Measurements from ENCODE around the gene TOPBP1.

Gene TOPBP1

DNA sequence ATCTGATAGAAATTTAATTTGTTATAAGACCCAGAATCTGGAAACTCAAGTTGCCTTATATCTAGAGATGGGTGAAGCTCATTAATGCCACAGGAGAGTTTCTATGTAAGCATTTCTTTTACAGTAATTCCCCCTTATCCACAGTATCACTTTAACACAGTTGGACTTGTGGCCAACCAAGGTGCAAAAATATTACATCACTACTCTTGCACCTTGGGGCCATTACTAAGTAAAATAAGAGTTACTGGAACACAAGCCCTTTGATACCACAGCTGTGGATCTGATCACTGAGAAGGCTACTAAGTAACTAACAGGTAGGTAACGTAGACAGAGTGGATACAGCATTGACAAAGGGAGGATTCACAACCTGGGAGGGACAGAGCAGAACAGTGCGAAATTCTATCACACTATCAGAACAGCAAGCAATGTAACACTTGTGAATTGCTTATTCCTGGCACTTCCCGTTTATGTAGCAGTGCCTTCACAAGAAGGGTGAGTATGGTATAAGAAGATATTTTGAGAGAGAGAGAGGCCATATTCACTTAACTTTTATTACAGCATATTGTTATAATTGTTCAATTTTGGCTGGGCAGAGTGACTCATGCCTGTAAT lies 33.9 kb upstream of the TOPBP1 start:
- no peak for DNase-seq (ENCODE audit: low read depth in 1 of 2, low spot score in 1 of 2)
- TF ChIP-seq GABPA (IDR thresholded peaks at IDR 0.05; ENCODE audit: low read depth) (no peak), SPI1 (IDR thresholded peaks at IDR 0.05; ENCODE audit: borderline replicate concordance, low read depth) (peak; percentile 62; the same call in 1 of the 2 replicates)
- no peak overlapping the region for H3K4me3 ChIP-seq (replicated peaks; ENCODE audit: insufficient read depth, low read length)
- H3K27me3 ChIP-seq (ENCODE audit: insufficient read depth, poor library complexity, severe bottlenecking) = no peaks in the 10 kb centered on the region
- H3K27ac ChIP-seq (replicated peaks) = no peak overlapping the region

- no peak overlapping the region for H3K27ac ChIP-seq (replicated peaks)
- DNase-seq (ENCODE audit: low read depth in 1 of 2, low spot score in 1 of 2) = no peak
- TF ChIP-seq GABPA (IDR thresholded peaks at IDR 0.05; ENCODE audit: low read depth) (no peak), POLR2AphosphoS5 (IDR thresholded peaks at IDR 0.05; ENCODE audit: low read depth) (no peak), CTCF (IDR thresholded peaks at IDR 0.05; ENCODE audit: insufficient read depth, low read length) (no peak)
- H3K4me3 ChIP-seq (replicated peaks; ENCODE audit: insufficient read depth, low read length) = no peak overlapping the region
- no peaks in the 10 kb centered on the region for H3K27me3 ChIP-seq (ENCODE audit: insufficient read depth, poor library complexity, severe bottlenecking)
Observed at GRCh38 chr3:133694288-133695268, 32.8 kb upstream of the TOPBP1 start.

DNA sequence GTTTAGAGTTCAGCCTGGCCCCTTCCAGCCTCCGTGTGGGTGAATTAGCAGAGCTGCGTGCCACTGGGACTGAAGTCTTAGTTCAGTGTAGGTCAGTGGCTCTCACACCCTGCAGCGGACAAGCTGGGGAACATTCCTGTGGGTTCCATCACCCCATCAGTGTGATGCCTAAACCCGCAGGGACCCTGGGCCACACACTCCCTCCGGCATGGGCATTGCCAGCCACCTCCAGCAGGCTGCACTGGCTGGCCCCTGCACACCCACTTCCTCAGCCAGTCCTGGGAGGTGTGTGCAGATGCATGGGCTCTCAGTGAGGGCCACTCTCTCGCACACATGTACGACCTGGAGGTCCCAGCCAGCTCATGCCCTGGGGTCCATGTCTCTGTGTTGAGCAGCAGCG lies 32.1 kb upstream of the TOPBP1 start:
- no peak for TF ChIP-seq POLR2AphosphoS5 (IDR thresholded peaks at IDR 0.05; ENCODE audit: low read depth)
- TF ChIP-seq GABPA (IDR thresholded peaks at IDR 0.05; ENCODE audit: low read depth) = no peak
- no peak for TF ChIP-seq SPI1 (IDR thresholded peaks at IDR 0.05; ENCODE audit: borderline replicate concordance, low read depth)
- TF ChIP-seq, protein P1, sequence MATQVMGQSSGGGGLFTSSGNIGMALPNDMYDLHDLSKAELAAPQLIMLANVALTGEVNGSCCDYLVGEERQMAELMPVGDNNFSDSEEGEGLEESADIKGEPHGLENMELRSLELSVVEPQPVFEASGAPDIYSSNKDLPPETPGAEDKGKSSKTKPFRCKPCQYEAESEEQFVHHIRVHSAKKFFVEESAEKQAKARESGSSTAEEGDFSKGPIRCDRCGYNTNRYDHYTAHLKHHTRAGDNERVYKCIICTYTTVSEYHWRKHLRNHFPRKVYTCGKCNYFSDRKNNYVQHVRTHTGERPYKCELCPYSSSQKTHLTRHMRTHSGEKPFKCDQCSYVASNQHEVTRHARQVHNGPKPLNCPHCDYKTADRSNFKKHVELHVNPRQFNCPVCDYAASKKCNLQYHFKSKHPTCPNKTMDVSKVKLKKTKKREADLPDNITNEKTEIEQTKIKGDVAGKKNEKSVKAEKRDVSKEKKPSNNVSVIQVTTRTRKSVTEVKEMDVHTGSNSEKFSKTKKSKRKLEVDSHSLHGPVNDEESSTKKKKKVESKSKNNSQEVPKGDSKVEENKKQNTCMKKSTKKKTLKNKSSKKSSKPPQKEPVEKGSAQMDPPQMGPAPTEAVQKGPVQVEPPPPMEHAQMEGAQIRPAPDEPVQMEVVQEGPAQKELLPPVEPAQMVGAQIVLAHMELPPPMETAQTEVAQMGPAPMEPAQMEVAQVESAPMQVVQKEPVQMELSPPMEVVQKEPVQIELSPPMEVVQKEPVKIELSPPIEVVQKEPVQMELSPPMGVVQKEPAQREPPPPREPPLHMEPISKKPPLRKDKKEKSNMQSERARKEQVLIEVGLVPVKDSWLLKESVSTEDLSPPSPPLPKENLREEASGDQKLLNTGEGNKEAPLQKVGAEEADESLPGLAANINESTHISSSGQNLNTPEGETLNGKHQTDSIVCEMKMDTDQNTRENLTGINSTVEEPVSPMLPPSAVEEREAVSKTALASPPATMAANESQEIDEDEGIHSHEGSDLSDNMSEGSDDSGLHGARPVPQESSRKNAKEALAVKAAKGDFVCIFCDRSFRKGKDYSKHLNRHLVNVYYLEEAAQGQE (IDR thresholded peaks at IDR 0.05; ENCODE audit: insufficient replicate concordance, low read depth) = no peak
- no peak for TF ChIP-seq CTCF (IDR thresholded peaks at IDR 0.05; ENCODE audit: insufficient read depth, low read length)
- Histone ChIP-seq H3K27ac (replicated peaks) (no peak overlapping the region), H3K4me3 (replicated peaks; ENCODE audit: insufficient read depth, low read length) (no peak overlapping the region), H3K27me3 (ENCODE audit: insufficient read depth, poor library complexity, severe bottlenecking) (no peaks in the 10 kb centered on the region)
- no peak for DNase-seq (ENCODE audit: low read depth in 1 of 2, low spot score in 1 of 2)

DNA sequence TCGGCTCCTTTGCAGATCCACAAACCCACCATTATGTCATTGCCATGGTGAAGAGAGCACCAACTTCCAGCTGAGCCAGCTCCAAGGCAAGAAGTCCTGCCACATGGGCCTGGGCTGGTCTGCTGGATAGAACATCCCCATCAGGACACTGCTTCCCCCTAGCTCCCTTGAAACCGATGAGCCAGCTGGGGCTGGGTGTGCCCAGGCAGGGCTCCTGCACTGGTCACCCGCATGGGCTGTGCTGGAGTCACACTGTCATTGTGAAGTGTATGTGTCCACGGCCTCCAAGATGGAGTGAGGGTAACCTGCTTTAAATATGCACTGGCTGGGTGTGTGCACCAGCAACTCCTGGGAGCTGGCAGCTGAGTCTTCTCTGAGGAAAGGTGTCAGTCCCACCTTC lies 31.0 kb upstream of the TOPBP1 start:
- H3K27me3 ChIP-seq (ENCODE audit: insufficient read depth, poor library complexity, severe bottlenecking) = no peaks in the 10 kb centered on the region
- no peak overlapping the region for H3K27ac ChIP-seq (replicated peaks)
- DNase-seq (ENCODE audit: low read depth in 1 of 2, low spot score in 1 of 2) = no peak
- no peak overlapping the region for H3K4me3 ChIP-seq (replicated peaks; ENCODE audit: insufficient read depth, low read length)
- no peak for TF ChIP-seq GABPA (IDR thresholded peaks at IDR 0.05; ENCODE audit: low read depth)
- TF ChIP-seq CTCF (IDR thresholded peaks at IDR 0.05; ENCODE audit: insufficient read depth, low read length) = no peak
- no peak for TF ChIP-seq POLR2AphosphoS5 (IDR thresholded peaks at IDR 0.05; ENCODE audit: low read depth)
- TF ChIP-seq, protein P1 (IDR thresholded peaks at IDR 0.05; ENCODE audit: insufficient replicate concordance, low read depth) = no peak
